Stimulated activated CD8-positive, alpha-beta memory T cell treated with anti-CD3 and anti-CD28 coated beads, Interleukin-15, amount 100 ng/mL, for 24 hours (primary cell): ENCODE data around the gene DLL1.
"Not testable (repeated sequence)": the region's sequence is repeated elsewhere in the genome, so short reads cannot be mapped to it uniquely, and the experiment has no call there.

Source experiments
- DNase-seq: peaks from one replicate; pipeline ENCODE4 v3.0.0-alpha.2; 2020; ENCODE audit warnings: low read depth

Gene DLL1

GRCh38 chr6:170268216-170269129, 22.4 kb downstream of the DLL1 start:
- no peak for DNase-seq

- no peak for DNase-seq
Observed at GRCh38 chr6:170267688-170268087, 23.2 kb downstream of the DLL1 start.

GRCh38 chr6:170266061-170266825, 24.6 kb downstream of the DLL1 start:
- DNase-seq, result no peak

- no peak for DNase-seq
Observed at GRCh38 chr6:170265655-170266054, 25.2 kb downstream of the DLL1 start.

- not testable (repeated sequence) for DNase-seq
Observed at GRCh38 chr6:170264644-170265043, 26.2 kb downstream of the DLL1 start.

GRCh38 chr6:170264086-170264485, 26.8 kb downstream of the DLL1 start:
- DNase-seq, result no peak

- no peak for DNase-seq
Observed at GRCh38 chr6:170263410-170263809, 27.5 kb downstream of the DLL1 start.

GRCh38 chr6:170262489-170263088, 28.3 kb downstream of the DLL1 start:
- no peak for DNase-seq

- no peak for DNase-seq
Observed at GRCh38 chr6:170261643-170262488, 29.0 kb downstream of the DLL1 start.

- DNase-seq, result no peak
Observed at GRCh38 chr6:170260686-170261085, 30.2 kb downstream of the DLL1 start.

GRCh38 chr6:170259278-170259677, 31.6 kb downstream of the DLL1 start:
- no peak for DNase-seq

- no peak for DNase-seq
Observed at GRCh38 chr6:170258407-170258806, 32.5 kb downstream of the DLL1 start.

GRCh38 chr6:170257376-170257775, 33.5 kb downstream of the DLL1 start:
- DNase-seq, result no peak

- DNase-seq, result no peak
Observed at GRCh38 chr6:170256641-170257040, 34.2 kb downstream of the DLL1 start.

GRCh38 chr6:170255426-170256125, 35.3 kb downstream of the DLL1 start:
- DNase-seq, result no peak

GRCh38 chr6:170254315-170255213, 36.3 kb downstream of the DLL1 start:
- no peak for DNase-seq

GRCh38 chr6:170253910-170254269, 37.0 kb downstream of the DLL1 start:
- no peak for DNase-seq

- no peak for DNase-seq
Observed at GRCh38 chr6:170253226-170253909, 37.5 kb downstream of the DLL1 start.

GRCh38 chr6:170251776-170252571, 38.9 kb downstream of the DLL1 start:
- no peak for DNase-seq
